Activated CD4-positive, CD25-positive, alpha-beta regulatory T cell treated with anti-CD3 and anti-CD28 coated beads, Interleukin-2, amount 50 U/mL, for 16 hours (primary cell): ENCODE measurements around the gene ZNF771.

Experiments
- DNase-seq: peaks from one replicate; pipeline ENCODE4 v3.0.0-alpha.2; 2020; ENCODE audit warnings: low read depth, low spot score

Gene ZNF771

DNA sequence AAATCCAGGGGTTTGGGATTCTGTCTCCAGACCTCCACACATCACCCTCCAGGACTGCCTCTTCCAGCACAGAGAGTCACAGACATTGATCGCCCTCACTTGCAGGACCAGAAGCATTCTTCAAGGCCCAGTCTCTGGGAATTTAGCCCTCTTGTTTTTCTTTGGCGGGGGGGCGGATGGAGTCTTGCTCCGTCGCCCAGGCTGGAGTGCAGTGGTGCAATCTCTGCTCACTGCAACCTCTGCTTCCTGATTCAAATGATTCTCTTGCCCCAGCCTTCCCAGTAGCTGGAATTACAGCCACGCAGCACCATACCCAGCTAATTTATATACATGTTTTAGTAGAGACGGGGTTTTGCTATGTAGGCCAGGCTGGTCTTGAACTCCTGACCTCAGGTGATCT is 56.7 kb downstream of the ZNF771 start:
- DNase-seq = no peak
